C4-2B (cell line): ENCODE results near the gene TECPR2.

Source experiments
- CTCF ChIP-seq: fragments of 450-650 bp; conservative IDR thresholded peaks from 2 replicates; pipeline ENCODE4 v1.5.1; 2017; ENCODE audit warnings: mild to moderate bottlenecking
- ZFX ChIP-seq: fragments of 450-650 bp; IDR thresholded peaks from 2 replicates; pipeline ENCODE4 v1.6.1; 2017

GRCh38 chr14:102507857-102508312, 145.1 kb downstream of the TECPR2 start:
- peak; percentile 62 for TF ChIP-seq CTCF
- TF ChIP-seq ZFX = no peak
